GM20000 (cell line): ENCODE results near the gene DNAJA1.
A peak's percentile ranks its signal among the peaks of the same experiment; 100 is the strongest.
"Not testable (repeated sequence)": the region's sequence is repeated elsewhere in the genome, so short reads cannot be mapped to it uniquely, and the experiment has no call there.

Source experiments
- DNase-seq: peaks from one replicate; pipeline ENCODE4 v3.0.0; 2012; ENCODE audit warnings: low spot score
- CTCF ChIP-seq: IDR thresholded peaks from 2 replicates; pipeline ENCODE4 v1.5.1; 2012; ENCODE audit warnings: mild to moderate bottlenecking, control low read depth; ENCODE audit errors: extremely low read depth, missing control alignments

Gene DNAJA1

DNA sequence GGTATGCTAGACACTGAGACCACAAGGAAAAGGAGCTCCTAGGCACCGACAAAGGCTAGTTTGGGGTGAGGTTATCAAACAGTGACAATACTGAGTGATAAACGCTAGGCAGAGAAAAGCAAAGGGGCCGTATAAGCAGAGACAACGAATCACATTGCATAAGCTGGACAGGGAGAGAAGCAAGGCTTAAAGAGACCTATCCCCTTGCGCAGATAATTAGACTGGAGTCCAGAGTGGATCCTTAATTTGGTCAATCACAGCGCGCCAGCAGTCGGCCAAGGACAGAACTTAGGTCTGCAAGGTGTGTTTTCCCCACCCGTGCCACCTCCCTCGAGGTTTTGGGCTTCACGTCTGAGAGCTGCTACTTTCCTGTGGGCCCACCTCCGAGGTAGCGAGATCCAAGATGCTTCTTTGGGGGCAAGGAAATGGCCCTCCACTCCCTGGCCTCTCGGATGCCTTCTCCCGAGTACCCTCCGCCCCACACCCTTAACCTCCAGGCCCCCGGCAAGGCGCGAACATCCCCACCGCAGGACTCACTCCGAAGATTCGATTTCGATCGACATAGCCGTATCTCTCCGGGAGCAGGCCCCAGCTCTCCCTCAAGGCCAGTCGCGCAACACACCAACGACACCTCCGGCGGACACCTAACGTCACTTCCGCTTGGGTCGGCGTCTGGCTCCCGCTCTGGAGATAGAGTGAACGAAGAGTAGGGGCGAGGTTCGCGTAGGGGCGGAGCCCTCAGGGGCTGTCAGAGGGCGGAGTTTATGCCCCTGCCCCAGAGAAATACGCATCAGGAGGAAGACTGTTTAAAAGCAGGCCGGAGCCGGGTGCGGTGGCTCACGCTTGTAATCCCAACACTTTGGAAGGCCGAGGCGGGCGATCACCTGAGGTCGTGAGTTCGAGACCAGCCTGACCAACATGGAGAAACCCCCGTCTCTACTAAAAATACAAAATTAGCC, 51.3 kb downstream of the DNAJA1 start, which contains the start of gene SMU1:
TSS of gene SMU1 (minus strand) at position 629 of the 959 bp plus-strand sequence. CDS start at position 563, 66 bp downstream.
- no peak for TF ChIP-seq CTCF
- DNase-seq = peak; percentile 94

- no peak for DNase-seq
- TF ChIP-seq CTCF = no peak
Observed at GRCh38 chr9:33080534-33080933, 55.5 kb downstream of the DNAJA1 start.

GRCh38 chr9:33081128-33081851, 56.2 kb downstream of the DNAJA1 start:
- peak; percentile 40 for TF ChIP-seq CTCF
- DNase-seq = peak; percentile 80

DNA sequence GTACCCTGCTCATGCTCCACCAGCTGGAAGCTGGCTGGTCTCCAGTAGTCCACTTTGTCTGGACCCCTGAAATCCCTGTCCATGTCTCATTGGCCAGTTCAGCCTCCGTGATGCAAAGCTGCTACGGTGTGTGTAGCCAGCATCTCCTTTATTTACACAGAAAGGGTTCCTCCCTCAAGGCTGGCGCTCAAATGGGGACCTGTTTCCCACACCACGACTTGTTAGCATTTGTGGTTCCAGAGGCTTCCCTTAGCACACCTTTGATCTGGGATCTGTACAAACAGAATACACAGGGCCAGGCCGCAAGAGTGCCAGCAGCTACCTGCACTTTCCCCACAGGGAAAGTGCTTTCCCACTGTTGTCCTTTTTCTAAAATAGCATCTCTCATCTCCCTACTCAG, 57.1 kb downstream of the DNAJA1 start:
- no peak for DNase-seq

DNA sequence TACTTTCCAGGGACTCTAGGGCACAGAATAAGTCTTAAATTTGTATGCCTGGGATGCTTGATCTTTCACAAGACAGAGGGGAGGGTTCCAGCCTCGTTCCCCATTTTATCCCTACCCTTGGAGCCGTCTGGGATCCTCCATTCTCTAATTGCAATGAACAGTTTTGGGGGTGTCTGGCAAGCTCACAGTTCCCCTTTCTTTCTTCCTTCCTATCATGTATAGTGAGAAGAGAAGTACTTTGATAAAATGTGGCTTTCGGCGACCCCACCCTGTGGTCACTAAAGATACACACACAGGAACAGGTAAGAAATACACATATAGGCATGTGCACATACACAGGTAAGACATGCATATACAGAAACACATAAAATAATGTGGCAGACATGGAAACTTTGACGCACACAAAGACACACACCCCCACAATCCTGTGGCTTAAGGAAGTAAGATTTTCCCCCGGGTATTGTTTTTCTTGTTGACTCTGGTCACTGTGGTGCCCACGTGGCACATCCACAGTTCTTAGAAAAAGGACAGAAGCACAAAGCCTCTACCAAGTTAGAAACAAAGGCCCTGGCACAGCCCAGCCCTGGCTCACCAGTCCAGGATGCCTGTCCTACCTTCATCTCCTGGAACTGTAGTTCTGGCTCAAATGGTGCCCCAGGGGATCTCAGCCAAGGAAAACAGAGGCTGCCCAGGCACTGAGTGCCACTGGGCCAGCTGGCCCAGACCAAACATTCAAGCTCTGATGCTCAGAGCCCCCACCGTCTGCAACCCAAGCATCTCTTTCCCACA, 57.7 kb downstream of the DNAJA1 start:
- no peak for DNase-seq
- TF ChIP-seq CTCF = no peak

More for the DNA sequence above, 57.1 kb downstream of the DNAJA1 start:
- TF ChIP-seq CTCF = no peak

DNA sequence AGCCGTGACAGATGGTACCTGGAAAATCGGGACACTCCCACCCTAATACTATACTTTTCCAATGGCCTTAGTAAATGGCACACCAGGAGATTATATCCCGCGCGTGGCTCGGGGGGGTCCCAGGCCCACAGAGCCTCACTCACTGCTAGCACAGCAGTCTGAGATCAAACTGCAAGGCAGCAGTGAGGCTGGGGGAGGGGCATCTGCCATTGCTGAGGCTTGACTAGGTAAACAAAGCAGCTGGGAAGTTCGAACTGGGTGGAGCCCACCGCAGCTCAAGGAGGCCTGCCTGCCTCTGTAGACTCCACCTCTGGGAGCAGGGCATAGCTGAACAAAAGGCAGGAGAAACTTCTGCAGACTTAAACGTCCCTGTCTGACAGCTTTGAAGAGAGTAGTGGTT, 60.6 kb downstream of the DNAJA1 start:
- not testable (repeated sequence) for DNase-seq
